ENCODE data around the gene DNAJA4. TPM values are rescaled to one million over a fixed set of nuclear protein-coding genes. Genes with fewer than 3 reads are reported as not detected.
A peak's percentile ranks its signal among the peaks of the same experiment; 100 is the strongest.

DNAJA4 gene
- total and polyA plus RNA-seq, 2 of the 8 experiments (the other 6 are each of a cell fraction or from before 2014, with no cell fraction given): 3.6 to 6.2 TPM

DNA sequence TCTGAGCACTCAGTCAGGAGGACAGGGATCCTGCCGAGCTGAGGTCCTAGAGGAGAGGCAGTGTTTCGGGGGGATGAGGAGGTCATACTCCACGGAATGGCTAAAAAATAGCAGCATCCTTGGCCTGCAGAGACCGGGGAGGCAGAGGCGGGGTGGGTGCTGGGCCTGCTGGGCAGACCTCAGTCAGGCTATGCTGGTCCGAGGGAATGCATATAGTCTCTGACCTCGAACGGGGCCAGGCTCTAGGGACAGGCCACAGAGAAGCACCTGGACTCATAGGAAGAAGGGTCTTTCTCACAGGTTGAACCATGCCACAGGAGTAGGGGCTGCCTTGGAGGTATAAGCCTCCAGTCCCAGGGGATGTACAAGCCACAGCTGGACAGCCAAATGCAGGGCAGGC, 49.0 kb downstream of the DNAJA4 start:
- no peaks in the 10 kb centered on the region for H3K79me2 ChIP-seq (ENCODE audit: control insufficient read depth in 1 of 2, insufficient read depth in 2 of 2, low read length in 2 of 2)
- no peak overlapping the region for H4K91ac ChIP-seq (replicated peaks; ENCODE audit: insufficient read length, low read length)
- no peak overlapping the region for H4K5ac ChIP-seq (ENCODE audit: insufficient read length, low read depth, low read length)
- no peak overlapping the region for H2BK5ac ChIP-seq (ENCODE audit: low read depth, low read length)
- H2AK5ac ChIP-seq (ENCODE audit: low read depth, low read length): no peak overlapping the region
- H3K18ac ChIP-seq (ENCODE audit: extremely low read depth, low read length): no peak overlapping the region
- no peak overlapping the region for H2BK120ac ChIP-seq (replicated peaks; ENCODE audit: low read depth, low read length)
- DNase-seq (ENCODE audit: low read depth in 1 of 2, low spot score in 2 of 2) (no peak), FAIRE-seq (no peak)
- H4K20me1 ChIP-seq (replicated peaks in 1 of 2; ENCODE audit: control insufficient read depth in 1 of 2, insufficient read depth in 2 of 2, low read length in 2 of 2): no peaks in the 10 kb centered on the region
- H3K14ac ChIP-seq (ENCODE audit: insufficient read length): no peak overlapping the region
- no peak overlapping the region for H3K56ac ChIP-seq (replicated peaks; ENCODE audit: insufficient read length, low read depth, low read length)
- CTCF ChIA-PET (ENCODE audit: partially characterized antibody): interaction anchor here (0.6 to 13.0 kb wide), 11 partner anchors 9 to 169 kb away, joined by 3 to 104 read pairs (median 5); no protein-coding TSS in a partner anchor
- H3K23ac ChIP-seq (ENCODE audit: insufficient read length): no peak overlapping the region
- H4K8ac ChIP-seq (ENCODE audit: extremely low read depth, insufficient read depth, low read length): no peak overlapping the region; the same call in 1 of the 2 replicates
- H3K27ac ChIP-seq (ENCODE audit: low read depth, low read length): no peak overlapping the region
- H3K27me3 ChIP-seq (replicated peaks in 1 of 4; ENCODE audit: control insufficient read depth in 3 of 4, extremely low read depth in 1 of 4, insufficient read depth in 3 of 4, low read length in 3 of 4): no peaks in the 10 kb centered on the region
- no peak overlapping the region for H2BK15ac ChIP-seq (ENCODE audit: low read length)
- no peak overlapping the region for H3K4me2 ChIP-seq (ENCODE audit: insufficient read depth in 1 of 2, low read depth in 2 of 2, low read length in 2 of 2)
- no peak overlapping the region for H2AFZ ChIP-seq (ENCODE audit: low read length)
- H3K4me1 ChIP-seq (replicated peaks in 1 of 4; ENCODE audit: control insufficient read depth in 3 of 4, insufficient read depth in 4 of 4, low read length in 3 of 4): peaks cover 0 to 23% (median 12%) of the 10 kb centered on the region in 4 experiments; a peak in 6 of 7 replicates
- no peak overlapping the region for H2BK12ac ChIP-seq (ENCODE audit: low read depth, low read length)
- H3K4ac ChIP-seq (replicated peaks; ENCODE audit: insufficient read length, low read depth, low read length): no peak overlapping the region
- no peak overlapping the region for H3K4me3 ChIP-seq (ENCODE audit: extremely low read depth in 1 of 4, insufficient read depth in 2 of 4, low read depth in 3 of 4, low read length in 4 of 4)
- no peaks in the 10 kb centered on the region for H3K9me3 ChIP-seq (ENCODE audit: insufficient read depth in 2 of 2, low read depth in 1 of 2, low read length in 1 of 2)
- POLR2A ChIA-PET (ENCODE audit: partially characterized antibody): interaction anchor here (0.9 to 2.5 kb wide), 2 partner anchors 29 to 52 kb away, joined by 3 to 6 read pairs; no protein-coding TSS in a partner anchor
- H3K9ac ChIP-seq (replicated peaks in 1 of 4; ENCODE audit: extremely low read depth in 1 of 4, low read depth in 3 of 4, low read length in 3 of 4): no peak overlapping the region
- WGBS, 2 experiments (ENCODE audit: extremely low coverage in 1 of 2, insufficient coverage in 1 of 2, insufficient read length in 1 of 2, insufficient replicate concordance in 2 of 2, low coverage in 1 of 2, low lambda C conversion rate in 2 of 2, missing lambda C conversion rate in 1 of 2): 85% methylated on average over 8 of the region's 8 CpGs; no CpG with 5 or more reads in 1 of the 2 experiments
- H3K23me2 ChIP-seq (ENCODE audit: low read depth, low read length): no peaks in the 10 kb centered on the region
- 0 out of 2 replicates have a peak overlapping the region, but pooled peaks have one; percentile 15 for H2BK20ac ChIP-seq (ENCODE audit: low read length)
- H3K79me1 ChIP-seq (ENCODE audit: low read depth, low read length): no peaks in the 10 kb centered on the region
- H3K36me3 ChIP-seq (ENCODE audit: control insufficient read depth in 2 of 4, insufficient read depth in 4 of 4, low read length in 3 of 4): no peaks in the 10 kb centered on the region
- no peak for TF ChIP-seq GTF2F1 (IDR thresholded peaks at IDR 0.05; ENCODE audit: borderline replicate concordance, low read depth, low read length)
- TF ChIP-seq EGR1 (IDR thresholded peaks at IDR 0.05; ENCODE audit: borderline replicate concordance, low read depth, low read length): no peak
- TF ChIP-seq RBBP5 (IDR thresholded peaks at IDR 0.05; ENCODE audit: borderline replicate concordance, low read depth, low read length): no peak
- no peak for TF ChIP-seq SAP30 (IDR thresholded peaks at IDR 0.05; ENCODE audit: insufficient read depth, insufficient replicate concordance, low read length)
- no peak for TF ChIP-seq SIN3A (conservative IDR thresholded peaks at IDR 0.05 in 1 of 2, IDR thresholded peaks at IDR 0.05 in 1 of 2; ENCODE audit: low read depth in 1 of 2, low read length in 2 of 2)
- TF ChIP-seq, protein P1, sequence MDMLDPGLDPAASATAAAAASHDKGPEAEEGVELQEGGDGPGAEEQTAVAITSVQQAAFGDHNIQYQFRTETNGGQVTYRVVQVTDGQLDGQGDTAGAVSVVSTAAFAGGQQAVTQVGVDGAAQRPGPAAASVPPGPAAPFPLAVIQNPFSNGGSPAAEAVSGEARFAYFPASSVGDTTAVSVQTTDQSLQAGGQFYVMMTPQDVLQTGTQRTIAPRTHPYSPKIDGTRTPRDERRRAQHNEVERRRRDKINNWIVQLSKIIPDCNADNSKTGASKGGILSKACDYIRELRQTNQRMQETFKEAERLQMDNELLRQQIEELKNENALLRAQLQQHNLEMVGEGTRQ (IDR thresholded peaks at IDR 0.05; ENCODE audit: low read length): no peak
- no peak for TF ChIP-seq JUND (IDR thresholded peaks at IDR 0.05; ENCODE audit: low read length)
- no peak for TF ChIP-seq KDM4A (IDR thresholded peaks at IDR 0.05; ENCODE audit: low read depth, low read length, severe bottlenecking)
